CD4-positive, alpha-beta T cell treated with Interferon gamma for 1 hour (primary cell): ENCODE data around the gene PLLP.
"Not testable (repeated sequence)": the region's sequence is repeated elsewhere in the genome, so short reads cannot be mapped to it uniquely, and the experiment has no call there.

Experiments used
- DNase-seq: peaks from one replicate; pipeline ENCODE4 v3.0.0-alpha.2; 2020

Gene PLLP

GRCh38 chr16:57301126-57301817 lies 16.8 kb upstream of the PLLP start:
- no peak for DNase-seq

- DNase-seq, result peak; percentile 99
These were observed 16.1 kb upstream of the PLLP start for GRCh38 chr16:57300387-57301125.

- peak; percentile 90 for DNase-seq
These were observed 15.4 kb upstream of the PLLP start for GRCh38 chr16:57299719-57300386.

- DNase-seq, result no peak
These were observed 14.7 kb upstream of the PLLP start for GRCh38 chr16:57299009-57299718.

GRCh38 chr16:57297856-57298255 lies 13.4 kb upstream of the PLLP start:
- DNase-seq, result peak; percentile 70

GRCh38 chr16:57289391-57290257 lies 5.2 kb upstream of the PLLP start:
- DNase-seq, result no peak

- DNase-seq, result no peak
These were observed 907 bp upstream of the PLLP start for GRCh38 chr16:57285379-57285778.

- no peak for DNase-seq
These were observed 486 bp upstream of the PLLP start for GRCh38 chr16:57284952-57285363.

GRCh38 chr16:57283959-57284208 lies 588 bp downstream of the PLLP start:
- no peak for DNase-seq

- no peak for DNase-seq
These were observed 1.1 kb downstream of the PLLP start for GRCh38 chr16:57283214-57283958.

GRCh38 chr16:57282510-57283213 lies 1.8 kb downstream of the PLLP start:
- DNase-seq, result no peak

- DNase-seq, result no peak
These were observed 2.7 kb downstream of the PLLP start for GRCh38 chr16:57281791-57282190.

- no peak for DNase-seq
These were observed 4.5 kb downstream of the PLLP start for GRCh38 chr16:57279780-57280638.

- no peak for DNase-seq
These were observed 6.0 kb downstream of the PLLP start for GRCh38 chr16:57278494-57278893.

GRCh38 chr16:57277586-57277985 lies 6.9 kb downstream of the PLLP start:
- DNase-seq, result peak; percentile 44

GRCh38 chr16:57276596-57276995 lies 7.9 kb downstream of the PLLP start:
- no peak for DNase-seq

- not testable (repeated sequence) for DNase-seq
These were observed 8.5 kb downstream of the PLLP start for GRCh38 chr16:57275946-57276345.

- no peak for DNase-seq
These were observed 10.6 kb downstream of the PLLP start for GRCh38 chr16:57273826-57274225.

- DNase-seq, result no peak
These were observed 11.1 kb downstream of the PLLP start for GRCh38 chr16:57273359-57273758.

GRCh38 chr16:57271867-57272495 lies 12.5 kb downstream of the PLLP start:
- DNase-seq, result no peak
